OCI-LY7 (cell line): ENCODE measurements around the gene PARM1.

Experiments
- EZH2phosphoT487 ChIP-seq: fragments of 200-600 bp; sonication (generic); IDR thresholded peaks from 2 replicates; pipeline ENCODE4 v1.6.1; 2018; ENCODE audit warnings: low read depth, borderline replicate concordance, mild to moderate bottlenecking, mixed run types, antibody characterized with exemption, low read length, moderate library complexity, mixed read lengths
- TF ChIP-seq, protein P1 (sequence below): fragments of 200-600 bp; sonication (generic); conservative IDR thresholded peaks from 2 replicates; pipeline ENCODE4 v1.5.1; 2014; ENCODE audit warnings: mild to moderate bottlenecking, antibody characterized with exemption, low read length, moderate library complexity, mixed read lengths

DNA sequence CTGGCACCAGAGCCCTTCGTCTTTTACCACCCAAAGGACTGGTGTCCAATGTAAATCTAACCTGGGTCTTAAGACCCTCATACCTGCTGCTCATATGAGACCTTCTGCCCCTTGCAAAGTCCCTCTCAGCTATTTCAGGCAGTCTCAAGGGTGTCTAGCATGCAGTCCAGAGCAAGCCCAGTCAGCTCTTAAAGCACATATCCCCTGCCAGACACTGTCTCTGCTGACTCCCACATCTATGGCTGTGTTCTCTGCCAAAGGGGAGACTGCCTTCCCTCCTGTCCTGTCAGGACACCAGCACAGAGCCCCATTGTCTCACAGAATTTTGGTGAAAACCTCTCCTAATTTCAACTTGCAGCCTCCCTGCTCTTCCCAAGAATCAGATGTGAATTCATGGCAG is 118.5 kb downstream of the PARM1 start:
- TF ChIP-seq, protein P1, sequence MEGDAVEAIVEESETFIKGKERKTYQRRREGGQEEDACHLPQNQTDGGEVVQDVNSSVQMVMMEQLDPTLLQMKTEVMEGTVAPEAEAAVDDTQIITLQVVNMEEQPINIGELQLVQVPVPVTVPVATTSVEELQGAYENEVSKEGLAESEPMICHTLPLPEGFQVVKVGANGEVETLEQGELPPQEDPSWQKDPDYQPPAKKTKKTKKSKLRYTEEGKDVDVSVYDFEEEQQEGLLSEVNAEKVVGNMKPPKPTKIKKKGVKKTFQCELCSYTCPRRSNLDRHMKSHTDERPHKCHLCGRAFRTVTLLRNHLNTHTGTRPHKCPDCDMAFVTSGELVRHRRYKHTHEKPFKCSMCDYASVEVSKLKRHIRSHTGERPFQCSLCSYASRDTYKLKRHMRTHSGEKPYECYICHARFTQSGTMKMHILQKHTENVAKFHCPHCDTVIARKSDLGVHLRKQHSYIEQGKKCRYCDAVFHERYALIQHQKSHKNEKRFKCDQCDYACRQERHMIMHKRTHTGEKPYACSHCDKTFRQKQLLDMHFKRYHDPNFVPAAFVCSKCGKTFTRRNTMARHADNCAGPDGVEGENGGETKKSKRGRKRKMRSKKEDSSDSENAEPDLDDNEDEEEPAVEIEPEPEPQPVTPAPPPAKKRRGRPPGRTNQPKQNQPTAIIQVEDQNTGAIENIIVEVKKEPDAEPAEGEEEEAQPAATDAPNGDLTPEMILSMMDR = no peak
- TF ChIP-seq EZH2phosphoT487 = no peak
